Pancreas (tissue), 10 donors: ENCODE measurements around the gene FSTL3. TPM values are rescaled to one million over a fixed set of nuclear protein-coding genes. Genes with fewer than 3 reads are reported as not detected.

ENCODE experiments used
- ATAC-seq, 4 donors: fragments of 200-7000 bp; cut with Tn5 transposase; one replicate each; pipeline versions ENCODE4 v1.8.0 to v1.9.1; 2020; ENCODE audit warnings: mild to moderate bottlenecking in 4 of 4, moderate library complexity in 4 of 4
- DNase-seq, 6 donors: peaks; one replicate each; pipeline ENCODE4 v3.0.0-alpha.2; 2020
- FAIRE-seq: peaks from 2 replicates; lab custom pipeline; 2012; peaks lifted over from hg19 to GRCh38; lab: Jason Lieb, UNC
- H3K27ac ChIP-seq, 4 donors: fragments of 200-600 bp; sonication (generic); 1 replicate in 3 of 4; 2 replicates in 1 of 4; pipeline versions ENCODE4 v1.5.0 to v1.8.0; 2020
- H3K27me3 ChIP-seq, 4 donors: fragments of 200-600 bp; one replicate each; pipeline ENCODE4 v1.8.0; 2021
- H3K36me3 ChIP-seq, 3 donors: fragments of 200-600 bp; sonication (generic) in 1 of 3; one replicate each; pipeline versions ENCODE4 v1.5.0 to v1.8.0; 2020 to 2021
- H3K4me1 ChIP-seq, 3 donors: fragments of 200-600 bp; one replicate each; pipeline ENCODE4 v1.8.0; 2021
- H3K4me3 ChIP-seq, 4 donors: fragments of 200-600 bp; sonication (generic) in 2 of 4; one replicate each; pipeline versions ENCODE4 v1.5.0 to v1.8.0; 2020 to 2021
- H3K9me3 ChIP-seq, 4 donors: fragments of 200-600 bp; one replicate each; pipeline ENCODE4 v1.8.0; 2021
- WGBS, 2 donors: extraction: QIAGEN DNeasy Blood & Tissue Kit; methylation state at CpG; one replicate each; pipeline ENCODE4 v1.1.7; 2013; 5-methylcytosine and 5-hydroxymethylcytosine counted together
- intact Hi-C, 3 donors: fragments of 100-400 bp; cut with DNase I; formaldehyde crosslinking; loops; one replicate each; pipeline versions ENCODE4 v1.11.1 to v1.14.2; 2022
- polyA plus RNA-seq, 2 donors: library from polyadenylated mRNA; stranded (reverse); fragments of 200-250 nt; gene quantifications; one replicate each; pipeline ENCODE4 v1.2.3, GENCODE V29; 2013
- total RNA-seq, 6 donors: library from RNA; stranded (reverse); fragmentation: NEBNext Ultra II Directional in 4 of 6; extraction: Animal tissue kit (Norgen Biotek cat#: 25700) in 4 of 6; gene quantifications; one replicate each; pipeline versions ENCODE4 v1.2.1 to v1.2.4, GENCODE V29; 2021 to 2023
- TF ChIP-seq, protein P1 (sequence below), 4 donors: fragments of 200-600 bp; sonication (generic) in 3 of 4; IDR thresholded peaks; one replicate each; pipeline versions ENCODE4 v1.5.0 to v1.8.0; 2021; ENCODE audit warnings: antibody characterized with exemption in 4 of 4
- donor health status: healthy with polysubstance abuse.
- donor health status: DM: no; HTN: no; CAD: no; lungs with moderate emphysema.
- donor health status: DM: no; HTN: no; CAD: no.
- donor health status: control.
- donor health status: control.
- donor health status: Bipolar disorder and iron deficiency.
- donor health status: DM: yes; HTN: yes; CAD: no.
- donor health status: DM: no; HTN: no; CAD: no.
- donor health status: DM: no; HTN: no; CAD: no.
- donor health status: DM: yes; HTN: yes; CAD: no.

Gene FSTL3
- total and polyA plus RNA-seq, 8 donors = 6.6 to 148 (median 23.2) TPM

DNA sequence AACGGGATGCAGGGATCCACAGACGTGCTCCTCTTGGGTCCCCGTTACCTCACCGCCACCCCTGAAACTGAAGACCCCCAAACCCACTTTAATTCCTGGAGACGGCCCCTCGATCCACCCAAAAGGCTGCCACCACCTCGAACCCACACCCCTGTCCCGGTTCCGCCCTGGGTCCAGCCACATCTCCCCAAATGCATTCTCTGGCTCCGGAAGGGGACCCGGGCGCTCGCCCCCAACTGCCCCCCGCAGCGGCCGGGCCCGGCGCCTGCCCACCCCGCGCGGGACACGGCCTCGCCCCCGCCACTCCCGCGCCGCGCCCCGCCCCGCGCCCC, 219 bp upstream of the FSTL3 start:
- H3K4me1 ChIP-seq = peaks cover 0 to 9% (median 3%) of the 10 kb centered on the region in 3 donors
- ATAC-seq (no peak), FAIRE-seq (no peak), DNase-seq (no peak)
- H3K4me3 ChIP-seq = peak overlapping the region in 2 of 4 donors; percentile 24 to 41
- intact Hi-C loops = no loop called here
- 7 to 10% methylated on average over 16 to 31 of the region's 31 CpGs for WGBS, 2 donors
- H3K27me3 ChIP-seq = no peaks in the 10 kb centered on the region
- H3K36me3 ChIP-seq = no peaks in the 10 kb centered on the region
- peak overlapping the region in 1 of 4 donors; percentile 36 for H3K27ac ChIP-seq
- no peaks in the 10 kb centered on the region for H3K9me3 ChIP-seq
- TF ChIP-seq, protein P1, sequence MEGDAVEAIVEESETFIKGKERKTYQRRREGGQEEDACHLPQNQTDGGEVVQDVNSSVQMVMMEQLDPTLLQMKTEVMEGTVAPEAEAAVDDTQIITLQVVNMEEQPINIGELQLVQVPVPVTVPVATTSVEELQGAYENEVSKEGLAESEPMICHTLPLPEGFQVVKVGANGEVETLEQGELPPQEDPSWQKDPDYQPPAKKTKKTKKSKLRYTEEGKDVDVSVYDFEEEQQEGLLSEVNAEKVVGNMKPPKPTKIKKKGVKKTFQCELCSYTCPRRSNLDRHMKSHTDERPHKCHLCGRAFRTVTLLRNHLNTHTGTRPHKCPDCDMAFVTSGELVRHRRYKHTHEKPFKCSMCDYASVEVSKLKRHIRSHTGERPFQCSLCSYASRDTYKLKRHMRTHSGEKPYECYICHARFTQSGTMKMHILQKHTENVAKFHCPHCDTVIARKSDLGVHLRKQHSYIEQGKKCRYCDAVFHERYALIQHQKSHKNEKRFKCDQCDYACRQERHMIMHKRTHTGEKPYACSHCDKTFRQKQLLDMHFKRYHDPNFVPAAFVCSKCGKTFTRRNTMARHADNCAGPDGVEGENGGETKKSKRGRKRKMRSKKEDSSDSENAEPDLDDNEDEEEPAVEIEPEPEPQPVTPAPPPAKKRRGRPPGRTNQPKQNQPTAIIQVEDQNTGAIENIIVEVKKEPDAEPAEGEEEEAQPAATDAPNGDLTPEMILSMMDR (IDR thresholded peaks at IDR 0.05) = no peak

DNA sequence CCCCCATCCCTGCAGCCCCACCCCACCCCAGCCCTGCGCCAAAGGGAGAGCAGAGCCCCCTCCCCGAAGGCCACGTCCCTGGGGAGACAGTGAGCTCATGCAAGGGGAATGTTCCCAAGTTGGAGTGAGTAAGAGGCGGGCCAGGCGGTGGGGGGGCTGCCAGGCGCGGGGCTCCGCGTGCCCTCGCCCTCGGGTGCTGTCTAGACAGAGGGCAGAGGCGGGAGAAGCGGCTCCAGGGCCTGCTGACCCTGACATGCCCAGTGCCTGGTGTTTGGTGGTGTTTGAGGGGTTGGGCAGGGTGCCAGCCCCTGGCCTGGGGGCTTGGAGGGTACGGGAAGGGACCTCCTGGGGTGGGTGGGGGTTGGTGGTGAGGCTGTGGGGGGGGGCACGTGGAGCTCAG, 1.0 kb downstream of the FSTL3 start:
- H3K4me3 ChIP-seq = peak overlapping the region in 2 of 4 donors; percentile 24 to 41
- intact Hi-C loops = no loop called here
- H3K9me3 ChIP-seq = no peaks in the 10 kb centered on the region
- 4% methylated on average over 14 to 15 of the region's 15 CpGs for WGBS, 2 donors
- ATAC-seq (peak in 2 of 4 donors; percentile 9 to 28), DNase-seq (peak in 4 of 6 donors; percentile 56 to 87 (median 70)), FAIRE-seq (no peak)
- no peaks in the 10 kb centered on the region for H3K27me3 ChIP-seq
- peak overlapping the region in 3 of 4 donors; percentile 42 to 73 (median 48) for H3K27ac ChIP-seq
- no peaks in the 10 kb centered on the region for H3K36me3 ChIP-seq
- peaks cover 0 to 9% (median 3%) of the 10 kb centered on the region in 3 donors for H3K4me1 ChIP-seq
- TF ChIP-seq, protein P1 (IDR thresholded peaks at IDR 0.05) = no peak

DNA sequence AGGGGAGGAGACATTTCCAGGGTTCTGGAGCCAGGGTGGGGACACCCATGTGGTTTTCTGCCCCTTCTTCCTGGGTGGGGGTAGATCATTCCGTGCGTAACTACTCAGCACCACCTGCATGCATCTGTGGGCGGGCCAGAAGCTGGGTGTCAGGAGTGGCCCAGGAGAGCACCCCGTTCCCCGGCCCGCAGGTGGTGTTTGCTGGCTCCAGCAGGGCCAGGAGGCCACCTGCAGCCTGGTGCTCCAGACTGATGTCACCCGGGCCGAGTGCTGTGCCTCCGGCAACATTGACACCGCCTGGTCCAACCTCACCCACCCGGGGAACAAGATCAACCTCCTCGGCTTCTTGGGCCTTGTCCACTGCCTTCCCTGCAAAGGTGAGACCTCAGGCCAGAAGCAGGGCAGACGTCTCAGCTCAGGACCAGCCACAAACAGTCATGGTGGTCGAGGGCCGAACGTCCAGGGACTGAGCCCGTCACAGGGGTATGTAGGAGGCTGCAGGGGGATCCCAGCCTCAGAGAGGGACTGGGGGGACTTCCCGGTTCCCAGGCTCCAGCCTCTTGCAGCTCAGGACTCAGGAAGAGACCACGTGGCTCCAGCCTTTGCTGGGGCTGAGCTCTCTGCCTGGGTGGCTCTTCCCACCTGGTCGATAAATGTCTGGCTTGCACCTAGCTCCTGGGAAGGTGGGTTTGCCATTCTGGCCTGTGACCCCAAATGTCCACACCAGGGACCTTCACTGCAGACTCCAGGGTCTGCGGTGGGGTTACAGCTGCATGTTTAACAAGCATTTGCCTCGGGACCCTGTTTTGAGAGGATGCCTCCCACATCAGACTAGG, 1.6 kb downstream of the FSTL3 start:
- TF ChIP-seq, protein P1 (IDR thresholded peaks at IDR 0.05) = no peak
- no peak for FAIRE-seq
- no peaks in the 10 kb centered on the region for H3K27me3 ChIP-seq
- peak overlapping the region in 1 of 4 donors; percentile 41 for H3K4me3 ChIP-seq
- no peak for ATAC-seq
- peak overlapping the region in 2 of 4 donors; percentile 48 to 73 for H3K27ac ChIP-seq
- peaks cover 0 to 9% (median 3%) of the 10 kb centered on the region in 3 donors for H3K4me1 ChIP-seq
- peak in 2 of 6 donors; percentile 34 to 84 for DNase-seq
- intact Hi-C loops = no loop called here
- H3K36me3 ChIP-seq = no peaks in the 10 kb centered on the region
- H3K9me3 ChIP-seq = no peaks in the 10 kb centered on the region
- 32 to 40% methylated on average over 22 of the region's 22 CpGs for whole genome bisulfite sequencing, 2 donors

DNA sequence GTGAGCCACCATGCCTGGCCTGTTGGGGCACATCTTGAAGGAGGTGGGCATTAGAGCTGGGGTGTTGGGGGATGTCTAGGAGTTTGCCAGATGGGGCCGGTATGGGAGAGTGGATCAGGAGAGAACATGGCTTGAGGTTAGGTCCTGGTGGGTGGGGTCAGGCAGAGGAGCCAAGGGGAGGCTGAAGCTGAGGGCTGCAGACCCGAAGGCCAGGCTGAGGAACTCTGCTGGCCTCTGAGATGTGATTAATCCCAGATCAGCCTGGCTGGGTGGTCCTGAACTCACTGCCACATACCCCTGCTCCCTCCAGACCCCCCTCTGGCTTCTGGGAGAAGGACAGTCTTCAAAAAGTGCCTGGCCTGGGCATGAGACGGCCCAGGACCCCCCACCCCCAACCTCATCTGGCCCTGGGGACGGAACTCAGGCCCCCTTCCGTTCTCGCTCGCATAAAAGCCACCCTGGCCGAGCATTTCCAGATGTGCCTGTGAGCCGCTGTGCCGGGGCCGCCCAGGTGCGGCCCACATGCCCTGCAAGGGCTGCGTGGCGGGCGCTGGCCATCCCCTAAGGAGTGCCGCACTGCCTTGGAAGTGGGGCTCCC, 2.7 kb downstream of the FSTL3 start:
- no peaks in the 10 kb centered on the region for H3K36me3 ChIP-seq
- H3K4me3 ChIP-seq = peak overlapping the region in 2 of 4 donors; percentile 86 to 92
- 95 to 96% methylated on average over 16 of the region's 16 CpGs for WGBS, 2 donors
- DNase-seq (peak in 1 of 6 donors; percentile 77), FAIRE-seq (no peak), ATAC-seq (no peak)
- peaks cover 0 to 9% (median 3%) of the 10 kb centered on the region in 3 donors for H3K4me1 ChIP-seq
- TF ChIP-seq, protein P1 (IDR thresholded peaks at IDR 0.05) = no peak
- H3K27me3 ChIP-seq = no peaks in the 10 kb centered on the region
- H3K9me3 ChIP-seq = no peaks in the 10 kb centered on the region
- intact Hi-C loops = no loop called here
- H3K27ac ChIP-seq = peak overlapping the region in 1 of 4 donors; percentile 91
